HG03575 (cell line): ENCODE results near the gene DUSP15.

ENCODE experiments used
- ATAC-seq: cut with Tn5 transposase; IDR thresholded peaks from one replicate; pipeline ENCODE4 v1.9.1; 2021; ENCODE audit not compliant: unreplicated experiment, insufficient number of reproducible peaks, low FRiP score; ENCODE audit errors: extremely low read depth

Gene DUSP15

DNA sequence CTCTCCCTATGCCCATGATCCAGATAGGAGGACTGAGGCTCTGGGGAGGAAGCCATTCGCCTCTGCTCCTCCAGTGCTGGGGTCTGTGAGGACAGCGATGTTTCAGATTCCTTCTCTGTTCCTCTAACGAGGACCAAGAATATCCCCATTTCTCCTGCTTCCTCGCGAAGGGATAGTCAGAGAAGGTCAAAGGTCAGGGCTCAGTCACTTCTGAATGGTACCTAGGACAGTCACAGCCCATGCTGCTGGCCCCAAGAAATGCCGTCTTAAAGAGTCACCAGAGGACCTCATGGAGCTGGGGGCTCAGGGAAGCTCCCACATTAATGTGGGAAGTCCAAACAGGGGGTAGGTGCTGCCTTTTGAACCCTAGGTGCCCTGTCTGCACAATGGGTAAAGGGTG lies 27.0 kb downstream of the DUSP15 start:
- no peak for ATAC-seq

DNA sequence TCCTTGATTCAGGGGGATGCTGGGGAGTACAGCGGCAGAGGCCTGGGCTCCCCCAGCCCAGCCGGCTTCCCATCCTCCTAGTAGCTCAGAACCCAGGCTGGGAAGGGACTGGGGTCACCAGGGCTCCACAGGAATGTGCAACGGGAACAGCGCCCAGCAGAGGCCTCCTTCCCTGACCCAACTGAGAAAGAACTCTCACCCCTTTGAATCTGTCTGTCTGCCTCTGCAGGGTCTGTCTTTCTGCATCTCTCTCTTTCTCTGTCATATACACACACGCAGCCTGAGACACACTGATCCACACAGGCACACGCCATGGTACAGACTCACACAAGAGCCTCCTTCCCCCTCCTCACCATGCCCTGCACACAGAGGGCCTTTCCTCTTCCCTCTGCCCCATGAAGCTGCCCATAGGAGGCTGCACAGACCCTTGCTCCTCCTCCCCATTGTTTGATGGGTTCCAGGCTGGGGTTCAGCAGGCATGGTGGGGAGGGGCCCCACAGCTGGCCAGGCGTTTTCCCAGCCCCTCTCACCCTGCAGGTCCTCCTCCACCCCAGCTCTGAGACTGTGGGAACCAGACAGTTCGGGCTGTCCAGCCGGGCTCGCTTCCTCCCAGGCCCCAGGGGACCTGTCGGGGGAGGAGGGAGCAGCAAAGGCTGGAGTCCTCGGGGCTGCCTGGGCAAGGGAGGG lies 27.7 kb downstream of the DUSP15 start:
- no peak for ATAC-seq

DNA sequence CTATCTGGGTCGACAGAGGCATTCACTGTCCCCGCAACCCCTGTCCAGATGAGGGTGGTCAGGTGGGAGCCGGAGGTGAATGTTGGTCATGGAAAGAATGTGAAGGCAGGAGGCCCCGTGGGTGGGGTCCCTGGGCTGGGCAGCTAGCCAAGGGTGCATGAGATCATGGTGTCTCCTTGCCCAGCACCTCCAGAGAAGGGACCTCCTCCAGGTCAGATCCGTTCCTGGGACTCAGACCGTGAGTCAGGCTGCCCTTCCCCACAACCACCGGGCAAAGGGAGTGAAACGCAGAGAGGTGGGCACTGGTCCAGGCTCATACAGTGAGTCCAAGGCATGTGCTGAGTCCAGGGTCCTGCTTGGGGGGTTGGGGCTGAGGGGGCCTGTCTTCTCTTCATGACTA lies 28.4 kb downstream of the DUSP15 start:
- no peak for ATAC-seq

DNA sequence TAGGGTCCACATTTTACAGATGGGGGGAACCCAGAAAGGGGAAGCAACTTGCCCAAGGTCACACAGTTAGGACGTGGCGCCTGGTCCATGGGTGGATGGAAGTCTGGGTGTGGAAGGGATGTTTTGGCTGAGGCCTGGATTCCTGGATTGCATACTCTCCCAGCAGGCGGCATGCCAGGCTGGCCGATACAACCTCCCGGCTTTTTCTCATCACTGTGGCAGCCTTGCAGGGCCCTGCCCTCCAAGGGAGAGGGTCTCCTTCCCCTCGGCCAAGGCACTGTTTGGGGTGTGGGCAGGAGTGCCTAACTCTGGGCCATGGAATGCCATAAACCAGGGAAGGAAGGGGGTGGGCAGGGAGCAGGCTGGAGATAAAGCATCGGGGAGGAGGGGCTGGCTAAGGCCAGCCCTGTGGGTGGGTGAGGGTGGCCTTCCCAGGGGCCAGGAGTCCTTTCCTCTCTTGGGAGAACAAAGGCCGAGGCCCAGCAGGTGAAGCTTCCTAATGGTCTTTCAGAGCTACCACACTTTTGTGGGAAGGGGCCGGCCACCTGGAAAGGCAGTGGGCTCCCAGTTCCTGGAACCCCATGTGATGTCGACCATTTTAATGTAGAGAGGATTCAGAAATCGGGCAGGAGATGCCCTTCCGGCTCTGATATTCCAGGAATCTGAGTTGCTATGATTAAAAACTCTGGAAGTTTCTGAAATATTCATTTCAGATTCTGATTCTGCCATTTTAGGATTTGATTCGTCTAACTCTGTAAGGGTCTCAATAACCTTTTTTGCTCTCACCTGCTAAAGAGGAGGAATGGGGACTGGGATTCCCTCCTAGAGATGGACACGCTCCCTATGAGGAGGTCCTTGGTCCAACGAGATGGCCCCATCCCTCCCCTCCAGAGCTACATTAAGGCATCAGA lies 29.2 kb downstream of the DUSP15 start:
- ATAC-seq = no peak

DNA sequence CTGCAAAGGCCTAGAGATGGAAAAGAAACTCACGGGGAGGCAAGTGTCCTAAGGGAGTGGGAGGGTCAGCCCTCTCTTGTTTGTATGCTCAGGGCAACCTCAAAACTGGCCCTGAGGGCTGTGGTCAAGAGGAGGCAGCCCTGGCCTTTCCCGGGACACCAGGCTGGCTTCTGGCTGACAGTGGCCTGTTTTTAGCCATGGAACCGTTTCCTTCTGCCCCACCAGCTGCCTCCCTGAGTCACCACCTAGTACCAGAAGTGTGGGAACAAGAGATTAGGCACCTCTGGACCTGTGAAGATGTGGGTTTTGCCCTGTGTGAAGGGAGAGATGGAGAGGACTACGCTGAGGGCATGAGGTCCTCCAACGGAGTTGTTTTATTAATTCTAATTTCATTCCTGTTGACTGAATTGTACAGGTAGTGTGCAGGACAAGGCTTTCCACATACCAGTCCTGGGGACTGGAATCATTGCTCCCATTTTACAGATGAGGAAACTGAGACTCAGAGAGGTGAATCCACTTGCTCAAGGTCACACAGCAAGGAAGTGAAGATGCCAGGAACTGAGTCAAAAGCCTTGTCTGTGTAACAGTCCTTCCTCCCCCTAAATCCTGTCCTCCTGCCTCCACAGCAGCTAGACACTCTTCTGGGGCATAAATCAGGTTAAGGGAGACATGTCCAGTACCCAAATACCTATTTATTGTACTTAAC lies 30.4 kb downstream of the DUSP15 start:
- ATAC-seq = no peak

DNA sequence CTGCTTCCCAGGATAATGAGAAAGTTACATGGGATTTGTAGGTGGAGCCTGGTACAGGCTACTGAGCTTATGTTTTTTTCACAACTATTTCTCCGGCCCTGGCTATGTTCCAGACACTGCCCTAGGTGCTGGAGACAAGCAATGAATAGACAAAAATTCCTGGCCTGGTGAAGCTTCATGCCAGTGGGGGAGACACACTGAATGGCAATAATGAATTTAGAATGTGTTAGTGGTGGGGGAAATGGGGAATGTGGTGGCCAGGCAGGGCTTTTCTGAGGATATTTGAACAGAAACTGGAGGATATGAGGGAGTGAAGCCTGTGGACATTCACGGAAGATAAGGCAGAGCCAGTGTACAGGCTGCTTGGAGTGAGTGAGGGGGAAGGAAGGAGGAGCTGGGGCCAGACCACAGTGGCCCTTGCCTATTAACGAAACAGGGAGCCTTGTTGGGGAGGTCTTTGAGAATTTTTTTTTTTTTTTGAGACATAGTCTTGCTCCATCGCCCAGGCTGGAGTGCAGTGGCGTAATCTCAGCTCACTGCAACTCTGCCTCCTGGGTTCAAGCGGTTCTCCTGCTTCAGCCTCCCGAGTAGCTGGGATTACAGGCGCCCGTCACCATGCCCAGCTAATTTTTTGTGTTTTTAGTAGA lies 31.6 kb downstream of the DUSP15 start:
- no peak for ATAC-seq

DNA sequence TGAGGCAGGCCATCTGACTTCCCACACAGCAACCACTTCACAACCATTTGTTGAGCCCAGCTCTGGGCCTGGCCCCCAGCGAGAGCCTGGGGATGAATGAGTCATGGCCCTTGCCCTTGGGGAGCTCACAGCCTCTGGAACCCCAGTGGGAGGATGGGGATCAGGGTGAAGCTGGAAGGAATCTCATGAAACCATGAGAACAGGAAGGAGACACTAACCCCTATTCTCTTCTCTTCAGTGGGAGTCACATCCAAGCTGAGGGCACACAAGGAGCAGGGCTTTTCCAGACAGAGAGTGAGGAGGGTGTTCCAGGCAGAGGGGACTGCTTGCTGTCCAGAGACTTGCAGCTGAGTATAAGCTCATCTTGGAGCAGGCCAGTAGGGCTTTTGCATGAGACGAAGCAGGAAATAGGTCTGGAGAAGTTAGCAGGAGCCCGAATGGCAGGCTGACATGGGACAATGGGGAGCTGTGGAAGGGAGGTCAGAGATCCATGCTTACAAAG lies 32.4 kb downstream of the DUSP15 start:
- no peak for ATAC-seq

DNA sequence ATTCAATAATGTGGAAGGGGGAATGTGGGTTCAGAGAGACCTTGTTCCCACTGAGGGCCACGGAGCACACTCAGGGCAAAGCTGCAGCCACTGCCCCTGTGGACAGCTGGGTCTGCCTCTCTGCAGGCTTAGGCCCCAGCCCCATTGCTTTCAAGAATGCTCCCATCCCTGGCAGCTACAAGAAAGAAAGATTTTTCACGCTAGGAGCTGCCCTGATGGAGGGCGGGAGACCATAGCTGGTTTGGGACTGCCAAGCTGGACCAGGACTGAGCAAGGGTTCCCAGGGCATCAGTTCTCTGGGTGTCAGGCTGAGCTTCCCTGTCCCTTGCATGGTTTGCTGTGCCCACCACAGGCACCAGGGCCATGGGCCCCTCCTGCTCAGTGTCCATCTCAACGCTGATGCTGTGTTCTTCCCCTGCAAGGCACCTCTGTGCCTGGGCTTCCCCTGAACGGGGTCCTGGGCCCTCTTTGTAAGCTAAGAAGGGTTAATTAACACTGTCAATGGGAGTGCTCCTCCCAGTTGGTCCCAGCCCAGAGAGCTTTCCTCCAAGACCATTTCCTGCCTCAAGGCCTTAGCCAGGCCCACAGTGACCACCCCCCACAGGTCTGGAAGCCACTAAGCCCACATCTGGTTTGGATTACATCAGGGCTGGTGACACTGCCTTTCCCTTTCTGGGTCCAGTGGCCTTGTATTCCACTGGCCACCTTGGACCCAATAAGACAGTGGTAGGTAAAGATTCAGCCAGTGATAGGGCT lies 33.3 kb downstream of the DUSP15 start:
- no peak for ATAC-seq

DNA sequence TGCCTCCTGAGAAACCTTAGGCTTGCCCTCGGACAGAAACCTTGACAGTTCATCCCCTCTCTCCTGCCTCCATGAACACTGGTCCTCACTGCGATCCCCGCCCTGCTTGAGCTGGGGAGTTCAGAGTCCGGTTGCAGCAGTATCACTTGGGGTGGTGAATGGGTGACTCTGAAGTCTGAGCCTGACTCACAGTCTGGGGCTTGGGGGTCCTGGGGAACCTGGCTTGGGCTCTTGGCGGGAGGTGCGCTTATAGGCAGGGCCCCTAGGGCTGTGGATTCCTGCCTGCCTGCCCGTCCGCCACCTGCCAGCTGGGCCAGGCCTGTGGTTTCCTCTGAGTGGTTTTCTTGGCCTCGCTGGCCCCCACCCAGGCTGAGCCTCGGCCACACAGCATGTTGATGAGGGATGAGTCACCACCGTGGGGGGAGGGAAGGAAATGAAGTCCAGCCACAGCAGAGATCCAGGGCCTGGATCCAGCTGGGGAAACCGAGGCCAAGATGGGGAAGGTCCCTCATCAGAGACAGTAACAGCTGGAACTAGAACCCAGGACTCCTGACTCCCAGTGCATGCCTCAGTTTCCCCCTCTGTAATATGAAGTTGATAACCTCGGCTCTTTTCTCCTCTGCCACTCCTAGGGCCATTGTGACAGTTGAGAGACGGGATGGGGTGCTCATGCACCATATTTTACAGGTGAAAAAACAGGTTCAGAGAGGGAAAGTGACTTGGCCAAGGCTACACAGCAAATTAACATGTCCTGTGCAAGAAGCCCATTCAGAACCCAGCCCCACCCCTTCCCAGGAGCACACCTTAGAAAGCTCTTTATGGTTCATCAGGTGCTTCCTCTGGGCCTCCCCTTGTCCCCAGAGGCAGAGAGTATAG lies 34.1 kb downstream of the DUSP15 start:
- no peak for ATAC-seq

DNA sequence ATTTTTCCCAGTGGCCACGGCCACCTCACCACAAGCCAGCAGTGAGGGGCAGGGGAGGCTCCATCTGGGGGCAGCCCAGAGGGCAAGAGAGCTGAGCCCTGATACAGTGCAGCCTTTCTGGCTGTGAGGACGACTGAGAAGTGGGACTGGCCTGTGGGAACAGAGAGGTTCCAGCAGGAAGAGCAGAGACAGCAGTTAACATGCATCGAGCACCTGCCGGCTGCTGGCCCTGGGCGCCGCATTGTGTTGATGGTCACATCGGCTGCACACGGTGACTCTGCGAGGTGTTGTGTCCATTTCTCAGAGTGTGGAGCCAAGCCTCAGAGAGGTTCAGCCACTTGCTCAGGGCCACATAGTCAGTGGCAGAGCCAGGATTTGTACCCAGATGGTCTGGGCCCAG lies 34.8 kb downstream of the DUSP15 start:
- no peak for ATAC-seq

DNA sequence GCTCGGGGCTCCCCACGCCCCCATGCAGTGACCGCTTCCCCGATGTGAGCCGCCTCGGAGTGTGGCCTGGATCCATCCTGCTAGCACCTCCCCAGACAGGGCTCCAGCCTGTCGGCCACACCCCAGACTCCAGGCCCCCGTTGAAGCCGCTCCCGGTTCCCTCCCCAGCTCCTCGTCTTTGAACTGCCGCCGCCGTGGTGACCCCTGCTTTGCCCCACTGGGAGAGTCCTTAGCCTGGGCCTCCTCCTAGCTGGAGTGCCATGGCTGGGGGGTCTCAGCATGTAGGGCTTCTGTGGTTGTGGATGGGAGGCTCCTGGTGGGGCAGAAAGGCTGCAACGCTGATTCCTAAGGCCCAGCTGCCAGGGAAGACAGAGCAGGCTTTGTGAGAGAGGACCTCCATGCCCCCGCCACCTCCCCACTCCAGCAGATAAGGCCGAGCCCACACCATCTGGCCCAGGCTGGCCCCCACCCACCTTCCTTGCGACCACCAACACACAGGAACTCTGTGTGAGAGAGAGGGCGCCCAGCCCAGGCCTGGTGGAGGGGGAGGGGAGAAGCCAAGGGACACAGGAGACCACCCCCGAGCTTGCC lies 36.3 kb downstream of the DUSP15 start:
- no peak for ATAC-seq

DNA sequence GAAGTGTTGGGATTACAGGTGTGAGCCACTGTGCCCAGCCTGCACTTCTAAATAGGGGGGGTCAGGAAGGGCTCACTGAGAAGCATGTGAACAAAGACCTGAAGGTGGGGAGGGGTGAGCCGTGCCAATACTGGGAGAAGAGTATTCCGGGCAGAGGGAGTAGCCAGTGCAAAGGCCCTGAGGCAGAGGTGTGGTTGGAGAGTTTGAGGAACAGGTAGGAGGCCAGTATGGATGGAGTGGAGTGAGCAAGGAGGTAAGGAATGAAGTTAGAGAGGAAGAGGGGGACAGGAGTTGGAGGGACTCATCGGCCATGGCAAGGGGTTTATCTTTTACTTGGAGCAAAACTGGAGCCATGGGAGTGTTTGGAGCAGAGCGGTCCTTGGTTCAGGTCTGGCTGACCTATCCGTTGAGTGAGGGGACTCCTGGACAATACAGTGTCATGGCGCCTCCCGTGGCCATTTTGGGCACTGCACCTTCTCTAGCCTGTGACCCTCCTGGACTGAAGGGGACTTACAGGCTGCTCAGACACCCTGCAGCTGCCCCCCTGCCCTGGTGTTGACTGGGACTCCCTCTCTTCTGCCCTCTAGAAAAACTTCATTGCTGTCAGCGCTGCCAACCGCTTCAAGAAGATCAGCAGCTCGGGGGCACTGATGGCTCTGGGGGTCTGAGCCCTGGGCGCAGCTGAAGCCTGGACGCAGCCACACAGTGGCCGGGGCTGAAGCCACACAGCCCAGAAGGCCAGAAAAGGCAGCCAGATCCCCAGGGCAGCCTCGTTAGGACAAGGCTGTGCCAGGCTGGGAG lies 37.0 kb downstream of the DUSP15 start:
- no peak for ATAC-seq

DNA sequence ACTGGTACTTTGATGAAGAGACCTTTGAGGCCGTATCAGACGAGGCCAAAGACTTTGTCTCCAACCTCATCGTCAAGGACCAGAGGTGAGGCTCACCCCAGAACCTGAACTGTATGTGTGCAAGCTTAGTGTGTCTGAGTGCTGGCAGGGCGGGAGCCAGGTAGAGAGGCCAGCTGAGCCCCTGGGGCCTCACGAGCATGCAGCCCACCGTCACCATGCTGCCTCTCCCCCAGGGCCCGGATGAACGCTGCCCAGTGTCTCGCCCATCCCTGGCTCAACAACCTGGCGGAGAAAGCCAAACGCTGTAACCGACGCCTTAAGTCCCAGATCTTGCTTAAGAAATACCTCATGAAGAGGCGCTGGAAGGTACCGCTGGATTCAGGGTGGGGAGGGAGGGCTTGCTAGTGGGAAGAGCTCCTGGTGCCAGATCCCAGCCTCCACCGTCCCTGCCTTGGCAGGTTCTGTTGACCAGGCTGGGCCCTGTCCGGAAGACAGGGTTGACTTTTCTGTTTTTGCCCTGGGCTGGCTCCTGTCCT lies 38.5 kb downstream of the DUSP15 start:
- no peak for ATAC-seq

DNA sequence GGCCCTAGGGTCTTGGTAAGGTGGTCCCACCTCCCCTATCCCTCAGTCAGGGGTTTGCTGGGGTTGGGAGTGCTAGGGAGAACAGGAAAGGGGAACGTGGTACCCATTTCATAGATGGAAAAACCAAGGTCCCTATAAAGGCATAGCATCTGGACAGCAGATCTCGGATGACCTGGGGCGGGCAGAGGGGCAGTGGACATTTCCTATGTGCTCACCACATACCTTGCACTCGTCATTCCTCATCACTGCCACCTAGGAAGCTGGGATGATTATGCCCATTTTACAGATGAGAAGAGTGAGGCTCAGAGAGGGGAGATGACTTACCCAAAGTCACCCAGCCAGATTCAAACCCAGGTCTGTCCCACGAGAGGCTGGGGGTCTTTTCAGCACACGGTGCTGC lies 39.1 kb downstream of the DUSP15 start:
- no peak for ATAC-seq

DNA sequence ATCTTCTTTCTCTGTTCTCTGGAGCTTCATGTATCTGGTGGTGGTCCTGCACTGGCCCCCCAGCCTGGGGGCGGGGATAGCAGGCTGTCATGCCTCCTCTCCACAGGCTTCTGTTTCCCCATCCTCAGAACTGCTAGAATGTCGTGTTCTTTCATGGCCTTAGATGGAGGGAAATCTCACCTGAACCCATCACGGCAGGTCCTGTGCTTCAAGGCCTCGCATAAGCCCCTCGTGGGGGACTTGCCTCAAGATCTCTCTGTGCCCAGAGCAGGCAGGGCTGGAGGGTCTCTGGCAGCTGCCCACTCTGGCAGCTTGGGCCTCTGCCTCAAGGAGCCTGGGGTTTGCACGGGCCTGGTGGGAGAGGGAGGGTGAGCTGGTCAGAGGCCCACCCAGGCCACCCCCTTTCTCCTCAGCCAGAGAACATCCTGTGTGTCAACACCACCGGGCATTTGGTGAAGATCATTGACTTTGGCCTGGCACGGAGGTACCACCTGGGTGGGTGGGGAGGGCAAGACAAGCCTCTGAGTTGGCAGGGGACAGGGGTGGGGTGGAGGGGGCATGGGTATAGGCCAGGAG lies 39.8 kb downstream of the DUSP15 start:
- no peak for ATAC-seq

DNA sequence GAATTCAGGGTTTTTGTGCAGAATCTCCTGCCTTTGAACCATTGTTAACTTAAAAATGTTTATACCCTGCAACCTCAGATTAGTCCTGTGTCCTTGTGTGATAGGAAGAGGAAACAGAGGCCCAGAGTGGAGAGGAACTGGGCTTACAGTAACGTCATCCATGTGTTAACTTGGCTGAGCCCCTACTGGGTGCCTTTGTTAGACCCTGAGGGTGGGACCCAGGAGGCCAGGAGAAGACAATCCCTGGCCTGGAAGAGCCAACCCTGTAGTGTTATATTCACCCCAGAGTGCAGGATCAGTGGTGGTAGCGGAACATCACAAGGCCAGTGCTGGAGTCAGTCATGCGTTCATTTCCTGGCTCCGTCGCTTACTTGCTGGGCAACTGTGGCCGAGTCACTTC lies 40.6 kb downstream of the DUSP15 start:
- ATAC-seq = no peak
